Smooth muscle cell of the brain vasculature (primary cell): Measurements from ENCODE around the gene CSTB.

Source experiments
- DNase-seq: peaks from one replicate; pipeline ENCODE4 v3.0.0-alpha.2; 2012; ENCODE audit warnings: low read depth, low spot score

CSTB gene

GRCh38 chr21:43750339-43751033, 25.6 kb downstream of the CSTB start:
- no peak for DNase-seq

GRCh38 chr21:43749651-43750262, 26.4 kb downstream of the CSTB start:
- DNase-seq, result no peak

- no peak for DNase-seq
Measured at GRCh38 chr21:43748622-43749021, 27.5 kb downstream of the CSTB start.

GRCh38 chr21:43745772-43746517, 30.2 kb downstream of the CSTB start:
- no peak for DNase-seq

- no peak for DNase-seq
Measured at GRCh38 chr21:43744725-43745124, 31.4 kb downstream of the CSTB start.

GRCh38 chr21:43743947-43744346, 32.2 kb downstream of the CSTB start:
- no peak for DNase-seq

- no peak for DNase-seq
Measured at GRCh38 chr21:43741423-43742096, 34.5 kb downstream of the CSTB start.

GRCh38 chr21:43740497-43741156, 35.5 kb downstream of the CSTB start:
- DNase-seq, result no peak

GRCh38 chr21:43739621-43740435, 36.3 kb downstream of the CSTB start:
- DNase-seq, result no peak

GRCh38 chr21:43737158-43737950, 38.8 kb downstream of the CSTB start:
- DNase-seq, result no peak

- no peak for DNase-seq
Measured at GRCh38 chr21:43736224-43736883, 39.8 kb downstream of the CSTB start.

GRCh38 chr21:43735236-43736091, 40.6 kb downstream of the CSTB start:
- no peak for DNase-seq

- DNase-seq, result no peak
Measured at GRCh38 chr21:43734928-43735229, 41.2 kb downstream of the CSTB start.

GRCh38 chr21:43734131-43734927, 41.8 kb downstream of the CSTB start:
- DNase-seq, result no peak

- no peak for DNase-seq
Measured at GRCh38 chr21:43733529-43734071, 42.5 kb downstream of the CSTB start.

- DNase-seq, result no peak
Measured at GRCh38 chr21:43733060-43733459, 43.0 kb downstream of the CSTB start.

- no peak for DNase-seq
Measured at GRCh38 chr21:43731891-43732711, 44.0 kb downstream of the CSTB start.
